IPS-NIHi7 (cell line): ENCODE results near the gene COBLL1.
"Not testable (repeated sequence)": the region's sequence is repeated elsewhere in the genome, so short reads cannot be mapped to it uniquely, and the experiment has no call there.

Source experiments
- DNase-seq: peaks from one replicate; pipeline ENCODE4 v3.0.0; 2012; ENCODE audit warnings: mixed read lengths; ENCODE audit errors: extremely low spot score

Gene COBLL1

GRCh38 chr2:164789968-164790367, 51.7 kb downstream of the COBLL1 start:
- DNase-seq: no peak

- no peak for DNase-seq
These were observed 54.8 kb downstream of the COBLL1 start for GRCh38 chr2:164786787-164787186.

GRCh38 chr2:164785457-164785856, 56.2 kb downstream of the COBLL1 start:
- no peak for DNase-seq

- peak; percentile 17 for DNase-seq
These were observed 57.2 kb downstream of the COBLL1 start for GRCh38 chr2:164784376-164784775.

- no peak for DNase-seq
These were observed 59.3 kb downstream of the COBLL1 start for GRCh38 chr2:164782323-164782722.

GRCh38 chr2:164781394-164781793, 60.2 kb downstream of the COBLL1 start:
- no peak for DNase-seq

GRCh38 chr2:164780611-164781178, 60.9 kb downstream of the COBLL1 start:
- DNase-seq: peak; percentile 14

- no peak for DNase-seq
These were observed 62.1 kb downstream of the COBLL1 start for GRCh38 chr2:164779383-164780057.

GRCh38 chr2:164778723-164779122, 62.9 kb downstream of the COBLL1 start:
- DNase-seq: no peak

GRCh38 chr2:164777847-164778461, 63.7 kb downstream of the COBLL1 start:
- DNase-seq: no peak

GRCh38 chr2:164773635-164774034, 68.0 kb downstream of the COBLL1 start:
- DNase-seq: no peak

GRCh38 chr2:164773091-164773490, 68.5 kb downstream of the COBLL1 start:
- no peak for DNase-seq

GRCh38 chr2:164771897-164772296, 69.7 kb downstream of the COBLL1 start:
- DNase-seq: no peak

GRCh38 chr2:164770421-164770916, 71.2 kb downstream of the COBLL1 start:
- DNase-seq: no peak

- DNase-seq: no peak
These were observed 74.7 kb downstream of the COBLL1 start for GRCh38 chr2:164766954-164767320.

- DNase-seq: no peak
These were observed 75.2 kb downstream of the COBLL1 start for GRCh38 chr2:164766216-164766953.

- DNase-seq: no peak
These were observed 76.6 kb downstream of the COBLL1 start for GRCh38 chr2:164764996-164765395.

- no peak for DNase-seq
These were observed 77.1 kb downstream of the COBLL1 start for GRCh38 chr2:164764474-164764873.

GRCh38 chr2:164763431-164763830, 78.2 kb downstream of the COBLL1 start:
- DNase-seq: no peak

GRCh38 chr2:164761737-164762460, 79.7 kb downstream of the COBLL1 start:
- no peak for DNase-seq

- DNase-seq: not testable (repeated sequence)
These were observed 80.4 kb downstream of the COBLL1 start for GRCh38 chr2:164761201-164761600.

GRCh38 chr2:164760179-164760578, 81.4 kb downstream of the COBLL1 start:
- no peak for DNase-seq
